GM20000 (cell line): ENCODE data around the gene AANAT.

Experiments used
- DNase-seq: peaks from one replicate; pipeline ENCODE4 v3.0.0; 2012; ENCODE audit warnings: low spot score
- TF ChIP-seq, protein P1 (sequence below): IDR thresholded peaks from 2 replicates; pipeline ENCODE4 v1.5.1; 2012; ENCODE audit warnings: mild to moderate bottlenecking, control low read depth; ENCODE audit errors: extremely low read depth, missing control alignments

Gene AANAT

DNA sequence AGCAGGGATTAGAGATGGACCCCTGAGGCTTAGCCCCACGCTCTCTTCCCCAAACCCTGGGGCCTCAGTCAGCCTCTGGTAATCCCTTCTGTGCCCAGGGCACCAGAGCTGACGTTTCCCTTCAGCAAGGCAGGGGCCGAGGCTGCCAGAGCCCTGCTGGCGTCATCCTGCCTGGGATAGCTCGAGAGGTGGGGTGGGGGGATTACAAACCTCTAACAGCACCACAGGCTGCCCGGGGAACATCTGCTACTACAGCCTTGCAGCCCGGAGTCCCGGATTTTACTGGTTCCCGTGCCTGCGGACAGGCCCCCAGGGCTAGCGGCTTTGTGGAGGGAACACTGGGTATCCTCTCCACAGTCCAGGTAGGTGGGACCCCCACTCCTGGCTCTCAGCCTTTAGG is at the start of gene AANAT:
Gene AANAT, plus strand, starts transcription at position 238 of the 400 bp plus-strand sequence. CDS start 1,144 bp downstream, outside the sequence.
- TF ChIP-seq, protein P1, sequence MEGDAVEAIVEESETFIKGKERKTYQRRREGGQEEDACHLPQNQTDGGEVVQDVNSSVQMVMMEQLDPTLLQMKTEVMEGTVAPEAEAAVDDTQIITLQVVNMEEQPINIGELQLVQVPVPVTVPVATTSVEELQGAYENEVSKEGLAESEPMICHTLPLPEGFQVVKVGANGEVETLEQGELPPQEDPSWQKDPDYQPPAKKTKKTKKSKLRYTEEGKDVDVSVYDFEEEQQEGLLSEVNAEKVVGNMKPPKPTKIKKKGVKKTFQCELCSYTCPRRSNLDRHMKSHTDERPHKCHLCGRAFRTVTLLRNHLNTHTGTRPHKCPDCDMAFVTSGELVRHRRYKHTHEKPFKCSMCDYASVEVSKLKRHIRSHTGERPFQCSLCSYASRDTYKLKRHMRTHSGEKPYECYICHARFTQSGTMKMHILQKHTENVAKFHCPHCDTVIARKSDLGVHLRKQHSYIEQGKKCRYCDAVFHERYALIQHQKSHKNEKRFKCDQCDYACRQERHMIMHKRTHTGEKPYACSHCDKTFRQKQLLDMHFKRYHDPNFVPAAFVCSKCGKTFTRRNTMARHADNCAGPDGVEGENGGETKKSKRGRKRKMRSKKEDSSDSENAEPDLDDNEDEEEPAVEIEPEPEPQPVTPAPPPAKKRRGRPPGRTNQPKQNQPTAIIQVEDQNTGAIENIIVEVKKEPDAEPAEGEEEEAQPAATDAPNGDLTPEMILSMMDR, result no peak
- DNase-seq, result no peak

DNA sequence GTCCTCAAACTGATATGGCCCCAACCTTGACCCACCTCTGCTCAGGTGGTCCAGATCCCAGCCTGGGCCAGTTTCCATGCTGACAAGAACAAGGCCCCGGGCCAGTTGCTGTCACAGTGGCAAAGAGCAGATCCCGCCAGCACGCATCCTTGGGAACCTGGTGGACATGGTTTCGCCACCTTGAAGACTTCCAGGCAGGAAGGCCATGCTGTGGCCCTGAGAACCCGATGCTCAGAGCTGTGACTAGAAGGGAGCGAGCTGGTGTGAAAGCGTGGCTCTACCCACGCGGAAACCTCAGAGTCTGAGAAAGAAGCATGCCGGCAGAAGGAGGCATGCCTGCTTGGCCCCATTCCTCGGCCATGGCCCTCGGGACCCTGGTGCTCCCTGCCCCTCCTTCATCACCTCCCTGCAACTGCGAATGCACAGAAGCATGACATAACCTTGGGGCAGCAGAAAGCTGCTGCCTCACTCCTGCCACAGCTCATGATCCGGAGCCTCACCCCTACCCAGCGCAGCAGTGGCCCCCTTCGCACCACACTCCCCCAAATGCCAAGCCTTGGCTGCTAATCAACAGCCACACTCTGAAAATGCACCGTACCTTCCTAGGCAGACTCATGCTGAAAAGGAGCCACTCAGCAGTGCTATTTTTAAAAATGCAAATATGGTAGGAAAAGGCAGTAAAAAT is 47.7 kb upstream of the AANAT start:
- DNase-seq, result no peak
- TF ChIP-seq, protein P1, result no peak

DNA sequence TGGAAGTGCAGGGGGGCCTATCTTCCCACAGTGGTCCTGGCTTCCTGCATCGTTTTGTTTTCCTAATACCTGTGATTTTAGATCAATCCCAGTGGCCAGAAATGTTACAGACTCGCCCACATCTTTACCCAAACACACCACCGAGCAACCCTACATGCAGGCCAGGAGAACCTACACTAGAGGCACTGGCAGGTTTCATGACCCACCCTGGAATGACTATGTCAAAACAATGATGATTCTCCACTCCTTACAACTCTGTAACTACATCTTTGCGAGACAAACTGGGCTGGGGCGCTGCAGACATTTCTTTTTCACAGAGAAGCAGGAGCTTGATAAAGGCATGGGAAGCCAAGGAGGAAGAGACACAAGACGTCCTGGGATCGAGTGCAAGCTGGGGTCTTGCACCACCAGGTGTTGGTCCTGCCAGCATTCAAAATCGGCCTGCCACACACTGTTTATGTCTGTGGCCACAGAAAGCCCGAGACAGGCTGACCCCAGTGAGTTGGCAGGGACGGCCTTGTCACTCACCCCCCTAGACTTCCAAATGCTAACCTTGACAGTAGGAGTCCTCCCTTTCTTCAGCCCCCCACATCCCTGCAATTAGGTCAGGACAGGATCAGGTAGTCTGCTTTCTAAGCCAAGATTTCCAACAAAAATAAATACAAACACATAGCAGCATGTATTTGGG is 46.9 kb upstream of the AANAT start:
- no peak for DNase-seq
- TF ChIP-seq, protein P1, result no peak

DNA sequence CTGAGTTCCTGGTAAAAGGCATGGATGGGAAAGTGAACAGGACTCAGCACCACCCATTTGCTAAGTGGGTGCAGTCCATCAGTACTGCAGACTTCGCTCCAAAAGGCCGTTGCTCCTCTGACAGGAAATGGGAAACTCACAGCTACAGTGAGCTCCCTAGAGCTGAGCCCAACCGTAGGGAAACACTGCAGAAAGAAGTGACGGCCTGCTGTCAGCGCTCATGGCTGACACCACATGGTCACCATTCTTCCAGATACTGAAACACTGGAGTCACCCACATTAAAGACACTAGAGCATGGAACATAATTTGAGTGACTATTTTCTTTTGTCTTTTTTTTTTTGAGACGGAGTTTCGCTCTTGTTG is 46.4 kb upstream of the AANAT start:
- TF ChIP-seq, protein P1, result no peak

DNA sequence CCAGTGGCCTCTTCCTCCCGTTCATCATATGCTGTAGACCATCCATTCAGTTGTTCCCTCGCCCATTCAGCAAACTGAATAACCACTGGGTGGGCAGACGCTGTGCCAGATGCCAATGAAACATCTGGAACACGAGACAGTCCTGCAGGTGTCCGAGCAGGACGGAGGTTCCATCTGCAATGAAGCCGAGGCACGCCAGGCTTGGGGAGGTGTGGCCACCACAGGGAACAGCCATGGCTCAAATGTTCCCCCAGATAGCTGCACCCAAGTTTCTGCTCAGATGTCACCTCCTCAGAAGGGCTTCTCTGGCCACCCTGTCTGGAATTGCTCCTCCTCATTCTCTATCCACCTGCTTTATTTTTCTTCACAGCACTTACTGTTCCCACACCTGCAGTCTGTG is 45.0 kb upstream of the AANAT start:
- TF ChIP-seq, protein P1, result no peak
- no peak for DNase-seq

More for the DNA sequence above, 46.4 kb upstream of the AANAT start:
- no peak for DNase-seq

DNA sequence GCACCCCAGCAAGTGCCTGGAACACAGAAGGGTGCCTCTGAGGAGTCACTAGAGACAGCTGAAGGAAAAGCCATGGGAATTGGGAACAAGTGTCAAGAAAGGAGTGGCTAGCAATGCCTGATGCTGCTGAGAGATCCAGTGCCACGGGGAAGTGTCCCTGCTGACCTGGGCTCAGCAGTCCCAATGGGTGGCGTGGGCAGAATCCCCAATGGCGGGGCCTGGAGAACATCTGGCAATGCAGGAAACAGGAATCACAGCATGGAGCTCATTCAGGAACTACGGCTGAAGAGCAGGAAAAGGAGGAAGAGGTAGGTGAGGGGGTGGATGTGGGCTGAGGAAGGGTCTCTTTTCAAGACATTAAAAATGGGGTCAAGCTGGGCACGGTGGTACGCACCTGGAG is 44.5 kb upstream of the AANAT start:
- TF ChIP-seq, protein P1, result no peak
- DNase-seq, result no peak

DNA sequence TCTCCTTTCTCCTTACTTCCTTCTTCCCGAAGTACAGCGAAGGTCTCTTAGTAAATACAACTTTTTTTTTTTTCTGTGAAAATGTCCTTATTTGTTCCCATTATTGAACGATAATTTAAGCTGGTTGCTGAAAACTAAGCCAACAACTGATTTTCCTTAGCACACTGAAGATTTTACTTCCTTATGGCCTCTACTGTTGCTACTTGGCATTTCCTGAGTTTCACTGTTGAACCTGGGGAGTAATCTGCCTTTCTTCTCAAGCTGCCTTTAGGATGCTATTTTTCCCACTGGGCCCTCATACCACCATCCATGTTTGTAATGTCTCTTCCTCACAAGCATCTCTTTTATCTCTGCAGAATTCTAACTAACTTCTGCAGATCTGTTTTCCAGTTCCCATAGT is 40.5 kb upstream of the AANAT start:
- TF ChIP-seq, protein P1, result no peak
- no peak for DNase-seq
